MCF 10A (cell line): ENCODE results near the gene CORO1C. TPM values are rescaled to one million over a fixed set of nuclear protein-coding genes. Genes with fewer than 3 reads are reported as not detected.
A peak's percentile ranks its signal among the peaks of the same experiment; 100 is the strongest.

Experiments
- BruUV-seq: library from RNA; stranded (reverse); fragments of 400-500 nt; replicated peaks from 2 replicates; lab custom pipeline; 2021; lab: Mats Ljungman, UMichigan
- CTCF ChIA-PET: fragments of 300-600 bp; sonication (Branson Sonifier 250); formaldehyde crosslinking; extraction: SDS; loops from one replicate; lab custom pipeline; 2021; ENCODE audit warnings: antibody characterized with exemption, inconsistent platforms; lab: Yijun Ruan, JAX
- POLR2A ChIA-PET: fragments of 300-600, 350-650 bp; sonication (Branson Sonifier 250); formaldehyde crosslinking; extraction: SDS; loops from one replicate; lab custom pipeline; 2020; ENCODE audit warnings: antibody characterized with exemption, inconsistent platforms; lab: Yijun Ruan, JAX
- DNase-seq: peaks from one replicate; pipeline ENCODE4 v3.0.0-alpha.2; 2018; ENCODE audit not compliant: unreplicated experiment
- H3K27ac Mint-ChIP-seq: one replicate; pipeline ENCODE4 v1.8.0; 2022; ENCODE audit warnings: mild to moderate bottlenecking, low read depth, mixed read lengths; ENCODE audit not compliant: unreplicated experiment
- H3K27me3 Mint-ChIP-seq: one replicate; pipeline ENCODE4 v1.8.0; 2022; ENCODE audit warnings: mixed read lengths; ENCODE audit not compliant: insufficient read depth, unreplicated experiment
- H3K36me3 Mint-ChIP-seq: one replicate; pipeline ENCODE4 v1.8.0; 2022; ENCODE audit warnings: mild to moderate bottlenecking, moderate library complexity, mixed read lengths; ENCODE audit not compliant: insufficient read depth, unreplicated experiment
- H3K4me1 Mint-ChIP-seq: one replicate; pipeline ENCODE4 v1.8.0; 2022; ENCODE audit warnings: mixed read lengths; ENCODE audit not compliant: insufficient read depth, unreplicated experiment
- H3K4me3 Mint-ChIP-seq: one replicate; pipeline ENCODE4 v1.8.0; 2022; ENCODE audit warnings: mild to moderate bottlenecking, moderate library complexity, mixed read lengths; ENCODE audit not compliant: unreplicated experiment
- H3K9me3 Mint-ChIP-seq: one replicate; pipeline ENCODE4 v1.8.0; 2022; ENCODE audit warnings: mixed read lengths; ENCODE audit not compliant: unreplicated experiment
- intact Hi-C: fragments of 100-400 bp; cut with micrococcal nuclease; formaldehyde crosslinking; loops from 2 replicates; pipeline ENCODE4 v1.14.1; 2022
- total RNA-seq: library from RNA; stranded (reverse); gene quantifications from 2 replicates; pipeline ENCODE4 v1.2.3, GENCODE V29; 2022
- TF ChIP-seq, protein P1 (sequence below): fragments of 200-600 bp; IDR thresholded peaks from one replicate; pipeline ENCODE4 v1.8.0; 2022; ENCODE audit warnings: antibody characterized with exemption, mild to moderate bottlenecking; ENCODE audit not compliant: unreplicated experiment

The CORO1C gene
- total RNA-seq, 1 experiment from 2014 or later: 130 TPM

DNA sequence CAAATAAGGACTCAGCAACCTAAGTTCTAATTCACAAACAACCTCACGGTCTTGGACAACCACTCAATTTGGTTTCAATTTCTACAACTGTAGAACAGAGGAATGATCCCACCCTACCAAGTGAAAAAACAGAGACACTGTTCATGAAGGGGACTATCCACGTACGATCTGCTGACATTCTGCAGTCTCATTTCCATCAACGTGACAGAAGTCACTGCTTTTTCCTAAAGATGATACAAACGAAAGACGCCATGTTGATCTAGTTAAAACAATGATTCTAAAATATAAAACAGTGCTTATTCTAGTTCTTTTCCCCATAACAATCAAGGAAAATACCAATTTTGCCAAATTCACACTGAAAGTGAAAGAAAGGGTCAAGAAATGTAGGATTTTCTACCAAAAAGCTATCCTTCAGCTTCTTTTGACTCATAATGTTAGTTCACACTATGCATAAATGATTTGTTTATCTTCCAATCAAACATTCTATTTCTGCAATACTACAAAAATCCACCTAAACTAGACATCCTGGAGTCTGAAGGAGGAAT is 38.1 kb downstream of the CORO1C start:
- intact Hi-C loops: no loop called here
- Mint-ChIP-seq H3K9me3 (no peaks in the 10 kb centered on the region), H3K27me3 (no peaks in the 10 kb centered on the region), H3K36me3 (peaks cover 42% of the 10 kb centered on the region), H3K27ac (peak overlapping the region; percentile 98), H3K4me3 (no peak overlapping the region), H3K4me1 (peaks cover 62% of the 10 kb centered on the region)
- ChIA-PET CTCF (interaction anchor here (0.5 to 5.8 kb wide), 6 partner anchors 13 to 110 kb away, joined by 3 to 49 read pairs (median 3); no protein-coding TSS in a partner anchor), POLR2A (interaction anchor here (1.1 to 11.5 kb wide), 7 partner anchors 8 to 132 kb away, joined by 3 to 179 read pairs (median 39); partner anchors contain the start of genes CORO1C, ISCU and SART3)
- DNase-seq: no peak
- TF ChIP-seq, protein P1, sequence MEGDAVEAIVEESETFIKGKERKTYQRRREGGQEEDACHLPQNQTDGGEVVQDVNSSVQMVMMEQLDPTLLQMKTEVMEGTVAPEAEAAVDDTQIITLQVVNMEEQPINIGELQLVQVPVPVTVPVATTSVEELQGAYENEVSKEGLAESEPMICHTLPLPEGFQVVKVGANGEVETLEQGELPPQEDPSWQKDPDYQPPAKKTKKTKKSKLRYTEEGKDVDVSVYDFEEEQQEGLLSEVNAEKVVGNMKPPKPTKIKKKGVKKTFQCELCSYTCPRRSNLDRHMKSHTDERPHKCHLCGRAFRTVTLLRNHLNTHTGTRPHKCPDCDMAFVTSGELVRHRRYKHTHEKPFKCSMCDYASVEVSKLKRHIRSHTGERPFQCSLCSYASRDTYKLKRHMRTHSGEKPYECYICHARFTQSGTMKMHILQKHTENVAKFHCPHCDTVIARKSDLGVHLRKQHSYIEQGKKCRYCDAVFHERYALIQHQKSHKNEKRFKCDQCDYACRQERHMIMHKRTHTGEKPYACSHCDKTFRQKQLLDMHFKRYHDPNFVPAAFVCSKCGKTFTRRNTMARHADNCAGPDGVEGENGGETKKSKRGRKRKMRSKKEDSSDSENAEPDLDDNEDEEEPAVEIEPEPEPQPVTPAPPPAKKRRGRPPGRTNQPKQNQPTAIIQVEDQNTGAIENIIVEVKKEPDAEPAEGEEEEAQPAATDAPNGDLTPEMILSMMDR: no peak
- no TSS peak for BruUV-seq

GRCh38 chr12:108691998-108692808 is 39.1 kb downstream of the CORO1C start:
- POLR2A ChIA-PET: interaction anchor here (0.5 to 11.5 kb wide), 13 partner anchors 8 to 131 kb away, joined by 3 to 179 read pairs (median 5); partner anchors contain the start of genes CORO1C, ISCU and SART3
- Mint-ChIP-seq H3K27ac (peak overlapping the region; percentile 98), H3K9me3 (no peaks in the 10 kb centered on the region), H3K36me3 (peaks cover 37% of the 10 kb centered on the region), H3K4me1 (peaks cover 53% of the 10 kb centered on the region), H3K4me3 (peak overlapping the region; percentile 71), H3K27me3 (no peaks in the 10 kb centered on the region)
- CTCF ChIA-PET: interaction anchor here (0.8 to 5.8 kb wide), 5 partner anchors 26 to 147 kb away, joined by 3 to 49 read pairs (median 3); no protein-coding TSS in a partner anchor
- TF ChIP-seq, protein P1: no peak
- DNase-seq: no peak
- intact Hi-C loops: loop anchor here (1.0 to 2.0 kb wide), 3 partner anchors 27 to 39 kb away; partner anchors contain the start of gene CORO1C
- BruUV-seq: no TSS peak

DNA sequence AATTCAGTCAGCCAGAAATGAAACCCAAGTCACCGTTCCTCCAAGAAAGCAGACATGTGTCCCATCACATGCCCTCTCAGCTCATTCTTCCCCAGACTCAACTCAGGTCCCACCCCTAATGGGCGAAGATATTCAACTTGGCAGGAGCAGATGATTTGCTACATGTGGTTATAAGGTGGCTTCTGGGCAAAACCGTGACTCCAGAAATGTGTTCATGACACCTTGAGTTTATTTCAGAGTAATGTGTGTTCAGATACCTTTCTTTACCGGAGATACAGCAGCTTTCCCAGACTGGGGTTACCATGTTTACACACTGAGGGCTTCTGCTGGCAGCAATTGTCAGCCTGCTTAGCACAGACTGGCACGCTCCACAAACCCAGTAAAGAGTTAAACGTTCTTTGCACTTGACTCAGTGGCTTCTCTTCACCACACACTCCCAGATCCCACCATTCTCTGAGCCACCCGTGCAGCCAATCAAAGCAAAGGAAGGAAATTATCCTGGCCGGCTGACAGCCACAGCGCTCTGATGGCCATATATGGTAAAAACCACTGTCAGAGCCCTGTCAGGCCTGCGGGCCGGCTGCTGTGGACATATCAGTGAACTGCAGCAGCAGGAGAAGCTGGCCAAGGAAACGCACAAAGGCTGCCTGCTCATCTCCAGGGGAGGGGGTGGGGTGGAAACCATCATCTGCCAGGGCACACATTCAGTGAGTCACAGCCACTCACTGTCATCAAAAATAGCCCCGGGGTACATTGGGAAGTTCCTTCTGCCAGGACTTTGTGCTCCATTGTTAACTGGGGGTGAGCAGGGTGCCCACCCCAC is 39.9 kb downstream of the CORO1C start:
- CTCF ChIA-PET: interaction anchor here (0.7 to 7.1 kb wide), 10 partner anchors 10 to 148 kb away, joined by 3 to 73 read pairs (median 4); no protein-coding TSS in a partner anchor
- POLR2A ChIA-PET: interaction anchor here (0.5 to 11.5 kb wide), 19 partner anchors 9 to 1006 kb away, joined by 3 to 179 read pairs (median 7); partner anchors contain the start of genes CORO1C, ISCU and SART3
- Mint-ChIP-seq H3K36me3 (peaks cover 30% of the 10 kb centered on the region), H3K4me3 (peak overlapping the region; percentile 71), H3K27me3 (no peaks in the 10 kb centered on the region), H3K4me1 (peaks cover 46% of the 10 kb centered on the region), H3K9me3 (no peaks in the 10 kb centered on the region), H3K27ac (peak overlapping the region; percentile 98)
- no TSS peak for BruUV-seq
- TF ChIP-seq, protein P1: peak; percentile 22
- intact Hi-C loops: loop anchor here (1.0 to 2.0 kb wide), 3 partner anchors 27 to 40 kb away; partner anchors contain the start of gene CORO1C
- peak; percentile 100 for DNase-seq
